GM10248 (cell line): ENCODE data around the gene GNAT3.

Experiments used
- CTCF ChIA-PET: fragments of 300-600 bp; sonication (Branson Sonifier 250); formaldehyde crosslinking; extraction: SDS; loops from one replicate; lab custom pipeline; 2021; ENCODE audit warnings: antibody characterized with exemption; lab: Yijun Ruan, JAX
- POLR2A ChIA-PET: fragments of 350-650 bp; sonication (Branson Sonifier 250); formaldehyde crosslinking; extraction: SDS; loops from one replicate; lab custom pipeline; 2020; ENCODE audit warnings: antibody characterized with exemption; lab: Yijun Ruan, JAX
- DNase-seq: peaks from one replicate; pipeline ENCODE4 v3.0.0; 2012; ENCODE audit errors: extremely low spot score
- CTCF ChIP-seq: IDR thresholded peaks from 2 replicates; pipeline ENCODE4 v1.5.1; 2012; ENCODE audit warnings: mild to moderate bottlenecking, low read depth; ENCODE audit errors: extremely low read depth, missing control alignments, control extremely low read depth

GNAT3 gene

GRCh38 chr7:80453699-80454340, 58.0 kb downstream of the GNAT3 start:
- TF ChIP-seq CTCF: peak; percentile 37
- peak; percentile 5 for DNase-seq
- ChIA-PET CTCF (no interaction called here), POLR2A (no interaction called here)

- CTCF ChIA-PET: interaction anchor here (1.5 to 1.8 kb wide), 2 partner anchors 13 to 208 kb away, joined by 3 to 6 read pairs; no protein-coding TSS in a partner anchor
- POLR2A ChIA-PET: no interaction called here
- no peak for DNase-seq
- TF ChIP-seq CTCF: no peak
These were observed 61.1 kb downstream of the GNAT3 start for GRCh38 chr7:80450621-80451308.

GRCh38 chr7:80449836-80450235, 62.0 kb downstream of the GNAT3 start:
- no peak for TF ChIP-seq CTCF
- DNase-seq: no peak
- CTCF ChIA-PET: no interaction called here
- POLR2A ChIA-PET: no interaction called here

GRCh38 chr7:80445351-80445750, 66.5 kb downstream of the GNAT3 start:
- ChIA-PET POLR2A (no interaction called here), CTCF (interaction anchor here (1.4 kb wide), 1 partner anchor 27 kb away, joined by 3 read pairs; no protein-coding TSS in a partner anchor)
- DNase-seq: no peak
- no peak for TF ChIP-seq CTCF

GRCh38 chr7:80444811-80445210, 67.1 kb downstream of the GNAT3 start:
- no peak for TF ChIP-seq CTCF
- ChIA-PET CTCF (interaction anchor here (1.4 kb wide), 1 partner anchor 28 kb away, joined by 3 read pairs; no protein-coding TSS in a partner anchor), POLR2A (no interaction called here)
- DNase-seq: no peak

- no peak for TF ChIP-seq CTCF
- DNase-seq: no peak
- CTCF ChIA-PET: no interaction called here
- POLR2A ChIA-PET: no interaction called here
These were observed 68.5 kb downstream of the GNAT3 start for GRCh38 chr7:80443325-80443724.
